GM12892 (cell line): ENCODE results near the gene PCSK6.

Source experiments
- POLR2A ChIP-seq: IDR thresholded peaks from 2 replicates; pipeline ENCODE4 v1.6.1; 2011; ENCODE audit warnings: low read depth, low read length, control low read depth
- POLR2AphosphoS5 ChIP-seq: IDR thresholded peaks from 2 replicates; pipeline ENCODE4 v1.6.1; 2011; ENCODE audit warnings: low read depth, low read length, control low read depth

GRCh38 chr15:101479342-101479845 lies 10.1 kb downstream of the PCSK6 start:
- TF ChIP-seq POLR2A (no peak), POLR2AphosphoS5 (no peak)
